GM19240 (cell line): ENCODE results near the gene ZNF205.

ENCODE experiments used
- DNase-seq: peaks from one replicate; pipeline ENCODE4 v3.0.0; 2011; ENCODE audit warnings: low spot score; ENCODE audit not compliant: insufficient read length

Gene ZNF205

GRCh38 chr16:3101018-3101840 is 11.2 kb upstream of the ZNF205 start:
- DNase-seq: no peak

GRCh38 chr16:3101841-3102470 is 10.4 kb upstream of the ZNF205 start:
- no peak for DNase-seq

- peak; percentile 98 for DNase-seq
Measured at GRCh38 chr16:3106205-3106928, 6.0 kb upstream of the ZNF205 start.

- DNase-seq: no peak
Measured at GRCh38 chr16:3112881-3113574, 642 bp downstream of the ZNF205 start.

- DNase-seq: no peak
Measured at GRCh38 chr16:3113765-3114479, 1.5 kb downstream of the ZNF205 start.

GRCh38 chr16:3115003-3115402 is 2.6 kb downstream of the ZNF205 start:
- no peak for DNase-seq

GRCh38 chr16:3115561-3115960 is 3.2 kb downstream of the ZNF205 start:
- no peak for DNase-seq

- DNase-seq: no peak
Measured at GRCh38 chr16:3118204-3118790, 5.9 kb downstream of the ZNF205 start.

GRCh38 chr16:3118846-3119245 is 6.5 kb downstream of the ZNF205 start:
- no peak for DNase-seq

GRCh38 chr16:3119286-3119685 is 6.9 kb downstream of the ZNF205 start:
- DNase-seq: no peak

- no peak for DNase-seq
Measured at GRCh38 chr16:3119701-3120408, 7.5 kb downstream of the ZNF205 start.

GRCh38 chr16:3120435-3120834 is 8.0 kb downstream of the ZNF205 start:
- no peak for DNase-seq

GRCh38 chr16:3121851-3122467 is 9.6 kb downstream of the ZNF205 start:
- no peak for DNase-seq

GRCh38 chr16:3122926-3123570 is 10.7 kb downstream of the ZNF205 start:
- DNase-seq: no peak

- peak; percentile 92 for DNase-seq
Measured at GRCh38 chr16:3123986-3124886, 11.8 kb downstream of the ZNF205 start.

GRCh38 chr16:3127745-3128144 is 15.4 kb downstream of the ZNF205 start:
- no peak for DNase-seq

GRCh38 chr16:3129137-3130131 is 17.0 kb downstream of the ZNF205 start:
- DNase-seq: no peak
